ENCODE data around the gene CLEC4E. TPM values are rescaled to one million over a fixed set of nuclear protein-coding genes. Genes with fewer than 3 reads are reported as not detected.

The CLEC4E gene
- total and polyA plus RNA-seq, 5 experiments from 2014 or later: 0.30 TPM; not detected in 4

- ATAC-seq (peak; percentile 93 to 96), DNase-seq (peak in 6 of 10 donors; percentile 7 to 69 (median 37))
- Mint-ChIP-seq H3K27me3 (peaks cover 0 to 8% (median 0%) of the 10 kb centered on the region in 5 donors), H3K4me1 (peaks cover 5 to 27% (median 19%) of the 10 kb centered on the region in 4 donors), H3K9me3 (no peaks in the 10 kb centered on the region), H3K36me3 (no peaks in the 10 kb centered on the region), H3K4me3 (peak overlapping the region in 2 of 10 donors; percentile 3), H3K27ac (peak overlapping the region; percentile 1 to 89 (median 43))
- POLR2A ChIA-PET: interaction anchor here (0.6 kb wide), 1 partner anchor 607 kb away, joined by 3 read pairs; no protein-coding TSS in a partner anchor
Measured at GRCh38 chr12:8493084-8493483, 47.6 kb downstream of the CLEC4E start.

DNA sequence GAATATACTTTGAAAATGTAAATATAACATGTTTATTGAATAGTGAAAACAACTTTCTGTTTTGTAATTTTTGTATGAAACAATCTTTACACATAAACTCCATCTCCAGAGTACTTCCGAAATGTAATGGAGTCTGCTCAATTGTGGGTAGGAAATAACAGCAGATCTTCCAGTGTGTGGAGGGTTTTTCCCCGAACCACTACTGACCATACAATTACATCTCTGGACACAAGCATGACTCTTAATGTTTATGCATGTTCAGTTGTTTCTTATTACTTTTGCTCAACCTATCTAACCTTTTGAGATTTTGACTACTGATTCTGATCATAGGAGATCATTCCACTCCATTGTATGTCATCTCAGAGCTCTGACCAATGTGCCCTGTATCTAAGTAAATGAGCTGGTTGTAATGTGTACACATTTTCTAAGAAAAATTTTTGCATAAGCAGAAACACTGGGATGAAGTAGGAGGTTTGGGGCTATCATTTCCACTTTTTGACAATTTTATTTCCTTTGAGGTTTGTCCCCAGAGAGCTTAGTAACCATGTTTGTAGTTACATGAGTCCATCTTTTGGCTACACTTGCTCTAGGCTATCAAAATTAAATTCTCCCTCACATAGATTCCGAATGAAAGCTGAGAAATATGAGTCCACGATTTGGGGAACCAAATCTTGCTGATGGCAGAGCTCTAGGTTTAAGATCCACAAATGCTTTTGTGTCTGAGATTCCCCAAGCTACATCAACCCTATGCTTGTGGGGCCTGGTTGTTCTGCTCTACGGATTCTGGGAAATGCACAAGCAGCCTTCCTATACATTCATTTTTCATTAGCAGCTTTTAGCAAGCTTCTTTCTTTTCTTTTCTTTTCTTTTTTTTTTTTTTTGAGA, 48.8 kb downstream of the CLEC4E start:
- DNase-seq (no peak), ATAC-seq (no peak)
- H3K4me1 Mint-ChIP-seq: peaks cover 5 to 25% (median 19%) of the 10 kb centered on the region in 4 donors
- peaks cover 0 to 7% (median 0%) of the 10 kb centered on the region in 5 donors for H3K27me3 Mint-ChIP-seq
- peak overlapping the region in 7 of 10 donors; percentile 3 to 89 (median 43) for H3K27ac Mint-ChIP-seq
- H3K9me3 Mint-ChIP-seq: no peaks in the 10 kb centered on the region
- no peaks in the 10 kb centered on the region for H3K36me3 Mint-ChIP-seq
- POLR2A ChIA-PET: no interaction called here
- H3K4me3 Mint-ChIP-seq: no peak overlapping the region

Other genes starting within 250 kb of the CLEC4E start
- gene CLEC6A, start 84.9 kb downstream of the CLEC4E start, total RNA-seq: not detected
- not detected for gene CLEC6A, start 84.9 kb downstream of the CLEC4E start, polyA plus RNA-seq
- gene CLEC4D, start 27.4 kb downstream of the CLEC4E start, total RNA-seq: not detected
- not detected for gene CLEC4D, start 27.4 kb downstream of the CLEC4E start, polyA plus RNA-seq
- gene AICDA, start 72.0 kb upstream of the CLEC4E start, total RNA-seq: not detected
- gene AICDA, start 72.0 kb upstream of the CLEC4E start, polyA plus RNA-seq: not detected
- gene MFAP5, start 121.9 kb upstream of the CLEC4E start, total RNA-seq: not detected
- not detected for gene MFAP5, start 121.9 kb upstream of the CLEC4E start, polyA plus RNA-seq
- 10 to 100 TPM; 29.8 to 33.1 TPM for gene RIMKLB, start 157.1 kb upstream of the CLEC4E start, total RNA-seq
- gene RIMKLB, start 157.1 kb upstream of the CLEC4E start, polyA plus RNA-seq: 1 to 10 TPM; 1.9 to 4.5 (median 4.0) TPM